Neural cell (in vitro differentiated cells): ENCODE measurements around the gene PHLDB1.

ENCODE experiments used
- CTCF ChIP-seq: fragments of 450-650 bp; IDR thresholded peaks from 2 replicates; pipeline ENCODE4 v1.5.1; 2014; ENCODE audit warnings: antibody characterized with exemption, mild to moderate bottlenecking, moderate library complexity; ENCODE audit not compliant: poor library complexity, severe bottlenecking
- EZH2 ChIP-seq: fragments of 200-600, 300-800 bp; shearing (Covaris generic), sonication (generic); IDR thresholded peaks from 2 replicates; pipeline ENCODE4 v1.6.1; 2014; ENCODE audit warnings: antibody characterized with exemption, low read length, borderline replicate concordance, mild to moderate bottlenecking; ENCODE audit not compliant: insufficient read depth, poor library complexity, severe bottlenecking
- MXI1 ChIP-seq: fragments of 450-650 bp; conservative IDR thresholded peaks from 2 replicates; pipeline ENCODE4 v1.6.1; 2014; ENCODE audit warnings: antibody characterized with exemption, mild to moderate bottlenecking; ENCODE audit not compliant: poor library complexity, severe bottlenecking
- POLR2AphosphoS5 ChIP-seq: IDR thresholded peaks from 2 replicates; pipeline ENCODE4 v1.6.1; 2012
- RAD21 ChIP-seq: fragments of 450-650 bp; conservative IDR thresholded peaks from 2 replicates; pipeline ENCODE4 v1.6.1; 2014; ENCODE audit warnings: antibody characterized with exemption, mild to moderate bottlenecking, moderate library complexity
- SMC3 ChIP-seq: fragments of 450-650 bp; conservative IDR thresholded peaks from 2 replicates; pipeline ENCODE4 v1.6.1; 2014; ENCODE audit warnings: antibody characterized with exemption, mild to moderate bottlenecking, moderate library complexity; ENCODE audit not compliant: poor library complexity
- TF ChIP-seq, protein P1 (sequence below): IDR thresholded peaks from 2 replicates; pipeline ENCODE4 v1.6.1; 2012; ENCODE audit warnings: borderline replicate concordance

DNA sequence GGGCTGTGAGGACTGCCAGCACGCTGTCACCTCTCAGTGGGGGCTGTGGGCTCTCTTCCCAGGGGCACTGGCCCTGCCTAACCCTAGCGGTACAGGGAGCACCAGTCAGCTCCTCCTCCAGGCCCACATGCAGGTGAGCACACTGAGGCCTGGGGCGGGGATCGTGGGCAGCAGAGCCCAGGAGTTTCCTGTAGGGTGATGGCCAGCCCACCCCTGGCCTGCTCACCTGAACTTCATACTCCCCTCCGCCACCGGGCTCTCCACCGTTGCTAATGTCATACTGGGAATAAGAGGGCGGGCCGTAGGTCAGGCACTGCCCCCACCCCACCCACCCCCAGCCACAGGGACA, 82.1 kb downstream of the PHLDB1 start:
- TF ChIP-seq CTCF (no peak), POLR2AphosphoS5 (no peak), SMC3 (no peak), EZH2 (no peak), MXI1 (no peak), RAD21 (no peak)
- TF ChIP-seq, protein P1, sequence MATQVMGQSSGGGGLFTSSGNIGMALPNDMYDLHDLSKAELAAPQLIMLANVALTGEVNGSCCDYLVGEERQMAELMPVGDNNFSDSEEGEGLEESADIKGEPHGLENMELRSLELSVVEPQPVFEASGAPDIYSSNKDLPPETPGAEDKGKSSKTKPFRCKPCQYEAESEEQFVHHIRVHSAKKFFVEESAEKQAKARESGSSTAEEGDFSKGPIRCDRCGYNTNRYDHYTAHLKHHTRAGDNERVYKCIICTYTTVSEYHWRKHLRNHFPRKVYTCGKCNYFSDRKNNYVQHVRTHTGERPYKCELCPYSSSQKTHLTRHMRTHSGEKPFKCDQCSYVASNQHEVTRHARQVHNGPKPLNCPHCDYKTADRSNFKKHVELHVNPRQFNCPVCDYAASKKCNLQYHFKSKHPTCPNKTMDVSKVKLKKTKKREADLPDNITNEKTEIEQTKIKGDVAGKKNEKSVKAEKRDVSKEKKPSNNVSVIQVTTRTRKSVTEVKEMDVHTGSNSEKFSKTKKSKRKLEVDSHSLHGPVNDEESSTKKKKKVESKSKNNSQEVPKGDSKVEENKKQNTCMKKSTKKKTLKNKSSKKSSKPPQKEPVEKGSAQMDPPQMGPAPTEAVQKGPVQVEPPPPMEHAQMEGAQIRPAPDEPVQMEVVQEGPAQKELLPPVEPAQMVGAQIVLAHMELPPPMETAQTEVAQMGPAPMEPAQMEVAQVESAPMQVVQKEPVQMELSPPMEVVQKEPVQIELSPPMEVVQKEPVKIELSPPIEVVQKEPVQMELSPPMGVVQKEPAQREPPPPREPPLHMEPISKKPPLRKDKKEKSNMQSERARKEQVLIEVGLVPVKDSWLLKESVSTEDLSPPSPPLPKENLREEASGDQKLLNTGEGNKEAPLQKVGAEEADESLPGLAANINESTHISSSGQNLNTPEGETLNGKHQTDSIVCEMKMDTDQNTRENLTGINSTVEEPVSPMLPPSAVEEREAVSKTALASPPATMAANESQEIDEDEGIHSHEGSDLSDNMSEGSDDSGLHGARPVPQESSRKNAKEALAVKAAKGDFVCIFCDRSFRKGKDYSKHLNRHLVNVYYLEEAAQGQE: no peak
